Suppressor macrophage treated with lipopolysaccharide for 1 hour (primary cell): ENCODE measurements around the gene TRIM49D2.
"Not testable (repeated sequence)": the region's sequence is repeated elsewhere in the genome, so short reads cannot be mapped to it uniquely, and the experiment has no call there.

ENCODE experiments used
- DNase-seq, 3 donors: peaks; one replicate each; pipeline ENCODE4 v3.0.0-alpha.2; 2020 to 2022

The TRIM49D2 gene, protein sequence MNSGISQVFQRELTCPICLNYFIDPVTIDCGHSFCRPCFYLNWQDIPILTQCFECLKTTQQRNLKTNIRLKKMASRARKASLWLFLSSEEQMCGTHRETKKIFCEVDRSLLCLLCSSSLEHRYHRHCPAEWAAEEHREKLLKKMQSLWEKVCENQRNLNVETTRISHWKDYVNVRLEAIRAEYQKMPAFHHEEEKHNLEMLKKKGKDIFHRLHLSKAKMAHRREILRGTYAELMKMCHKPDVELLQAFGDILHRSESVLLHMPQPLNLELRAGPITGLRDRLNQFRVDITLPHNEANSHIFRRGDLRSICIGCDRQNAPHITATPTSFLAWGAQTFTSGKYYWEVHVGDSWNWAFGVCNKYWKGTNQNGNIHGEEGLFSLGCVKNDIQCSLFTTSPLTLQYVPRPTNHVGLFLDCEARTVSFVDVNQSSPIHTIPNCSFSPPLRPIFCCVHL

DNA sequence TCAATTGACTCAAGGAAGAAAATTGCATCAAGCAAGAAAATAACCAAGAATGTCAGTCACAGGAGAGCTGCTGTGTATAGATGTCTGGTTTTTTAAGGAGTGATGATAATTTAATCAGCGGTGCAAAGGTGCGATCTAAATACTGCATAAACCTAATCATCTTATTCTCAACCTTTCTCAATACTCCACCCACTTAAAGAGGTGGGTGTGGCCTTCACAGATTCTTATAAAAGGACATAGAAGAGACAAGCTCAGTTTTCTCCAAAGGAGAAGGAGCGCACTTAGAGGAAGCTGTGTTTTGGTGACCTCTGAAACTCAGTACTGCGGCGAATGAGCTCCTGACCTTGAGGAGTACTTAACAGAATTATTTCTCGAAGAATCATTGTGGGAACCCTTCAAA lies at the start of gene TRIM49D2:
TSS of gene TRIM49D2 (plus strand) at position 301 of the 400 bp plus-strand sequence. CDS start 2,698 bp downstream, outside the sequence.
- not testable (repeated sequence) for DNase-seq

DNA sequence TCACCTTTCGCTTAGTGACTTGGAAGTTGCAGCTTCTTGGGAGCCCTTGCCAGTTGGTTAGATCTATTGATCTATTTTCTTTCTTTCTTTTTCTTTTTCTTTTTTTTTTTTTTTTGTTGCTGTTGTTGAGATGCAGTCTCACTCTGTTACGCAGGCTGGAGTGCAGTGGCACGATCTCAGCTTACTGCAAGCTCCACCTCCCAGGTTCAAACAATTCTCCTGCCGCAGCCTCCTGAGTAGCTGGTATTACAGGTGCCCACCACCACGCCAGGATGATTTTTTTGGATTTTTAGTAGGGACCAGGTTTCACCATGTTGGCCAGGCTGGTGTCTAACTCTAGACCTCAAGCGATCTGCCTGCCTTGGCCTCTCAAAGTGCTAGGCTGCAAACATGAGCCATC lies 46.4 kb upstream of the TRIM49D2 start:
- not testable (repeated sequence) for DNase-seq

DNA sequence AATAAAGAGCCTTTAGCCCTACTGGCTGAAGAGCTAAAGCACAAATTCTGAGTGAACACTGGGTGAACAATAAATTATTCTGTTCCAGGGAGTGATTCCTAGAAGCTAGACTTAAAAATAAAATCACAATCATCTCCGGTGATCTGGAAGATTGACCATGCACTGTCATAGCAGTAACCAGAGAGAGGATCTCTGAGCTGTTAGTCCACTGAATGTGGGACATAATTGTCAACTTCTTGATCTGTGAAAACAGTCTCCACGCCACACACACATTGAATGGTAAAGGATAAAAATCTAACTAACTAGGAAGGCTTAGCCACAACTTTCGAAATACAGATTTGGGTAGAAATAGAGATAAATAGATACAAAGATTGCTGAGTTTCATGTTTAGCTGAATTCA lies 30.6 kb upstream of the TRIM49D2 start:
- not testable (repeated sequence) for DNase-seq

DNA sequence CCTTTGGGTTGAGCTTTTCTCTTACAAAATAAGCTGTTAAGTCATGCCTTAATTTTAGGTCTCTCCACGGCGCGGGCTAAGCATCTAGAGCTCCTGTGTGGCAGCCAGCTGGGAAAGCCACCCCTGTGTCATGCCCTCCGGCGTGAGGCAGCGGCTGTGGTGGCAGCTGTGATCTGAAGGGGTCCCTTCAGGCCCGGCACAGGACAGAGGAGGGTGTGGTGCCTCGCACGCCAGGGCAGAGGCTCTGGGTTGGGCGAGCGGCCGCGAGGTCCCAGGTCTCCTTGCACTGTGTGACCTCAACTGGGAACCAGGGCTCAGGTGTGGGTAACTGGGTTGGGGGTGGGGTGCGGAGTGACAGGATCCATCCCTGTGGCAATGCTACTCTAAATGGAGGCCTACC lies 23.1 kb upstream of the TRIM49D2 start:
- not testable (repeated sequence) for DNase-seq

DNA sequence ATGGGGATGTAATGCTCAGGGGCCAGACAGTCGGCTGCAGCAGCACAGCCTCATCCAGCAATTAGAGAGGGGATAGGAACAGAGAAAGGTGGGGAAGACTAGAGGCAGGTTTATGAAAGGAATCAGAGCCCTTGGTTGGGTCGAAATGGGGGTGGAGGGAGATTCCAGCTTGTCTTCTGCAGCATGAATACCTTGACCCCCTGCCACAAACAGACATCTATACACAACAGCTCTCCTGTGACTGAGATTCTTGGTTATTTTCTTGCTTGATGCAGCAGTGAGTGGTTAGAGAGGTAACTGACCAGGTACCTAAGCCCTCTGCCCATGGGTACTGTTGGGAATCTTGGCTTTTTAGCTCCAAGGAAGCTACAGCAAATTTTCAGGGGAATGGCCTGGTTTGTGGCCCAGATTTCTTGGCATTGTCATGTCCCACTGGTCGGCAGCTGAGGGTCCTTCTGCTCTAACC lies 1.6 kb upstream of the TRIM49D2 start, which contains the start of gene TRIM49D1:
TSS of gene TRIM49D1 (minus strand) at position 51 of the 466 bp plus-strand sequence. CDS start 4,535 bp downstream, outside the sequence.
- no peak for DNase-seq

DNA sequence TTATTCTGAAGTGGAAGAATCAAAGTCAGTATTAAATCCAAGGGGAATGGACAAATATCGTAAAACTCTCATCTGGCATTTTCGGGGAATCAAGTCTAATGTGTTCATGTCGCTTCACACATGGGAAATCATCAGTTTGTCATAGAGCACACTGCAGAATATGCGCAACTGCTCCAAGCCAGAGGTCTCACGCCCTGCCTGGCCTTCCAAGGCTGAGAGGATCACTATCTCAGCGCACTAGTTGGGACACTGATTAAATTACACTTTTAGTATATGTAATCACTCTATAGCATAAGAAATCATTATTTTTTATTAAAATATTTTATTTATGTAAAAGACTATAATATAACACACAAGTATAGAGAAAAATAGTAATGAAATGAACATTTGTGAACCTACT lies 37.0 kb downstream of the TRIM49D2 start:
- DNase-seq: not testable (repeated sequence)

DNA sequence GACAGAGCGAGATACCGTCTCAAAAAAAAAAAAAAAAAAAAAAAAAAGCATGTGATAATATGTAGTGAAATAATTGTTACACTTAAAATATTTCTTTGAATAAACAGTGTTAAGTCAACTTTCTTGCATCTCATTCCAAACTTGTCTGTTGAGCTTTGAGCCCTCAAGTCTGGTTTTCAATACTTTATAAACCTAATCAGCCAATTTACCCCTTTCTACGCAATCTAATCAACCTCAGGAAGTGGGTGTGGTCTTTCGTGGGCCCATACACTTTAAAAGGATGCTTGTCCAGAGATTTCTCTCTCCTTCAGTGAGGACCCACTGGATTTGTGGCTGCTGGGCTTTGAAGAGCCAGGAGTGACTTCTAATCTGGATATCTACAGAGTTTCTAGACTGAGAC lies 41.9 kb downstream of the TRIM49D2 start, which contains the start of gene TRIM64:
TSS of gene TRIM64 (plus strand) at position 301 of the 400 bp plus-strand sequence. CDS start 2,467 bp downstream, outside the sequence.
- not testable (repeated sequence) for DNase-seq
